Dedifferentiated amniotic fluid mesenchymal stem cell (primary cell): ENCODE measurements around the gene RNF175.

Experiments used
- DNase-seq: peaks from one replicate; pipeline ENCODE4 v3.0.0-alpha.2; 2016; ENCODE audit errors: extremely low spot score

RNF175 gene

DNA sequence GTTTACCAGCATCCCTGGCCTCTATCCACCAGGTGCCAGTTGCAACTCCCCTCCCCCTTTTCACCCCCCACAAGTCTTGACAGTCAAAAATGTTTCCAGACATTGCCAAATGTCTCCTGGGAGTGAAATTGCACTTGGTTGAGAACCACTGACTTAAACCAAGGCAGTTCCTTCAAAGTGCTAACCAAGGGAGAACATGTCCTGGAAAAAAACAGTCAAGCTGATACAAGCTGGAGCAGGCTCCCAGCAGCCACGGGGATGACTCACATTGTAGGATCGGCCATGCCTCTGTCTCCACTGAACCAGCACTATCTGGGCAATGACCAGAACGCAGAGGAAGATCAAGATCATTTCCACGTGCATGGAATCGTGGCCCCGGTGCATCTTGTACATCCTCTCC, 11.4 kb downstream of the RNF175 start:
- peak; percentile 71 for DNase-seq

DNA sequence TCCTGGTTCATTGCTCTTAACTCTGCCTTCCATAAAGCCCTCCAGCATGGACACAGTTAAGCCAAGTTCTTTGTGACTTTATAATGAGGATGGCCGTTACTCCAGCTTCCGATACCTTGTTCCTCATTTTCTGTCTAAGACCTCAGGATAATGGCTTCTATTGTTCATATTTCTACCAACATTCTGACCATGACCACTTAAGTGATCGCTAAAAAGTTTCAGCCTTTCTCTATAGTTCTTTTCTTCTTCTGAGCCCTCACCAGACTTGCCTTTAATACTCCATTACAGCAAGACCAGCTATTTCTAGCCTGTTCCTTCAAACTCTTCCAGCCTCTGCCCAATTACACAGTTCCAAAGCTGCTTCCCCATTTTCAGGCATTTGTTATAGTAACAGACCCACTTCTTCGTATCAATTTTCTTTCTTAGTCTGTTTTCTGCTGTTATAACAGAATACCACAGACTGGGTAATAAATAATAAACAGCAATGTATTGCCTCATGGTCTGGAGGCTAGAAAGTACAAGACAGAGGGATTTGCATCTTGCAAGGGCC, 12.3 kb downstream of the RNF175 start:
- DNase-seq = no peak

DNA sequence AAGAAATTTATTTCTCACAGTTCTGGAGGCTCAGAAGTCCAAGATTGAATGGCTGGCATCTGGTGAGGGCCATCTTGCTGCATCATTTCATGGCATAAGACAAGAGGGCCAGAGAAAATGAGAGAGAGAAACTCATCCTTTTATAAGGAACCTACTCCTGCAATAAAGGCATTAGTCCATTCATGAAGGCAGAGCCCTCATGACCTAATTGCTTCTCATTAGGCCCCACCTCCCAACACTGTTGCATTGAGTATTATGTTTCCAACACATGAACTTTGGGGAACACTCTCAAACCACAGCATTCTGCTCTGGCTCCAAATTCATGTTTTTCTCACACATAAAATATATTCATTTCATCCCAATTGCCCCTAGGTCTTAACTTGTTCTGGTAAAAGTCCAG, 14.2 kb downstream of the RNF175 start:
- DNase-seq = no peak

DNA sequence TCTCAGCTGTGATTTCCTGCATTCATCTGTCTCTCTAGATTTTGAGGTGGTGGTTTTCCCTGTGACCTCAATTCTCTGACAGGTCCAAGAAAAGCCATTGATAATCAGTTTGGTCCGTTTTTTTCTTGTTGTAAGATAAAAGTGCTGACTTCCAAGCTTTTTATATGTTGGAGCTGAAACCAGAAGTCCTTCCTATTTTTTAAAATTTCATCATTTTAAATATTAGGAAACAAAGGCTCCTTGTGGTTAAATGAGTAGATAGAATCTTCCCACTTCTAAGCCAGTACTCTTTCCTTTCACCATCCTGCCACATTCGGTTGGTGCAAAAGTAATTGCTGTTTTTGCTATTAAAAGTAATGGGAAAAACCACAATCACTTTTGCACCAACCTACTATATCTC, 18.3 kb downstream of the RNF175 start:
- no peak for DNase-seq

DNA sequence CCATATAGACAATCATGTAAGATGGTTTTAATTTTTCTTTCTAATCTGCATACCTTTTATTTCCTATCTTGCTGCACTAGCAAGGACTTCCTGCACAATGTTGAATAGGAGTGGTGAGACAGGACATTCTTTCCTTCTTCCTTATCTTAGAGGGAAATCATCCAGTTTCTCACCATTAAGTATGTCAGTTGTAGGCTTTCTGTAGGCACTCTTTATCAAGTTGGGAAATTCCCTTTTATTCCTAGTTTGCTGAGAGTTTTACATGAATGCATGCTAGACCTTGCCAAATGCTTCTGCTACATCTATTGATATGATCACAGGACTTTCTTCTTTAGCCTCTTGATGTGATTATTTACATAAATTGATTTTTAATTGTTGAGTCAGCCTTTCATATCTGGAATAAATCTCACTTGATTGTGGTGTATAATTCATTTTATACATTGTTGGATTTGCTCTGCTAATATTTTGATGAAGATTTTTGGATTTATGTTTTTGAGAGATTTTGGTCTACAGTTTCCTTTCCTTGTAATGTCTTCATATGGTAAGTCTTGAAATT, 23.8 kb downstream of the RNF175 start:
- no peak for DNase-seq

DNA sequence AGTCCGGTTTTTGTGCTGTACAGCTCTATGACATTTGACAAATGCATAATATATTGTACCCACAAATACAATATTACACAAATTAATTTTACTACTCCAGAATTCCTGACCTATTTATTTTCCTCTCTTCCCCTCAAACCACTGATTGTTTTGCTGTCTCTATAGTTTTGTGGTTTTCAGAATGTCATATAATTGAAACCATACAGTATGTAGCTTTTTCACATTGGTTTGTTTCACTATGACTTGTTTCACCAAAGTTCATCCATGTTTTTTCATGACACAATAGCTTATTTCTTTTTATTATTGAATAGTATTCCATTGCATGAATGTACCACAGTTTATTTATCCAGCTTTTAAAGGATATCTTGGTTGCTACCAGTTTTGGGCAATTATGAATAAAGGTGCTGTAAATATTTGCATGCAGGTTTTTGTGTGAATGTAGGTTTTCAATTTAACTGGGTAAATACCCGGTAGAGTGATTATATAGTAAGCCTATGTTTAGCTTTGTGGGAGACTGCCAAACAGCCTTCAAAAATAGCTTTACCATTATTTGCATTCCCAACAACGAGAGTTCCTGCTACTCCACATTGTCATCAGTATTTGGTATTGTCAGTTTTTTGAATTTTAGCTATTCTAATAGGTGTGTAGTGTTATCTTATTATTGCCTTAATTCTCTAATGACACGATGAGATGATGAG, 25.9 kb downstream of the RNF175 start:
- no peak for DNase-seq

DNA sequence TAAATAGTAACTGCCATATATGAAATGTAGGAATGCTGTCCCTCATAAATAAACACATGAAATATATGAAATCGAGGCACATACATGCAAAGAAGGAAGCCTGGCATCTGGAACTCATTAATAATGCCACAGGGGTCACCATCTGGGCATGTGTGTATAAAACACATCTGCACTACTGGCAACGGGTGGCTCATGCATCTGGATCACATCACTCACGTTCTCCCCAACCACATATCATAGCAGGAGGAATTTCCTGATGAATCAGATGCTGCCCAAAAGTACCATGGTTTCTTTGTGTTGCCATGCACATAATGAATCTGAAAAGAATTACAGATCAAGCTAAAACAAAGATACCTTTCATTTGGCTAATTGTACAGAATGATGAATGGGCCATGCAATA, 28.6 kb downstream of the RNF175 start:
- DNase-seq = peak; percentile 90

DNA sequence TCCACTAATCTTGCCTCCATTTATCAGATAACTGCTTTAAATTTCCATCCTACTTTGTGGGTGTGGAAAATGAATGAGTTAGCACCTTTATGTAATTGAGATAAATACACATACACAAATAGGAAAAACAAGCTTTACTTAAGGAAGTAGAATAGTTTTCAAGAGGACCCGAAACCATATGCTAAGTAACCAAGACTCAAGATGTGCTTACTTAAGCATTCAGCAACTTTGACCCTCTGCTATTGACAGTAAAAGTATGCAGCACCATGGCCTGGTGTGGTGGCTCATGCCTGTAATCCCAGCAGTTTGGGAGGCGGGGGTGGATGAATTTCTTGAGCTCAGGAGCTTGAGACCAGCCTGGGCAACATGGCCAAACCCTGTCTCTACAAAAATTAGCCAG, 29.9 kb downstream of the RNF175 start:
- no peak for DNase-seq

DNA sequence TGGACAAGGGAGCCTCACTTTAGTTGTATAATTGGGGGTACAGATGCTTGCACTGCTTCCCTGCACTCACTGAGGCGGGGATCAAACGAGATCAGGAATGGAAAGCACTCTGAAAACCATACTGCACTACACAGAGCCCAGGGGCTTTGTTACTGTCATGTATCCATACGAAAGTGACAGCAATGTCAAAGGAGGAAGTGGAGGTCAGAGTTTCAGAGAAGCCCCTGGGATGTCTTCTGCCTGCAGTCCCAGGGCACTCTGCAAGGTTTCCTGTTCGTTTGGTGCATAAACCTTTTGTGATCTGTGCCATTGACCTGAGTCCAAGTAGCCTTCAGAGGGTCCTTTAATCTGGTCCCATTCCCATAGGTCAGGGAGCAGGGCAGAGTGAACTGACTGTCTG, 31.2 kb downstream of the RNF175 start:
- DNase-seq = no peak

DNA sequence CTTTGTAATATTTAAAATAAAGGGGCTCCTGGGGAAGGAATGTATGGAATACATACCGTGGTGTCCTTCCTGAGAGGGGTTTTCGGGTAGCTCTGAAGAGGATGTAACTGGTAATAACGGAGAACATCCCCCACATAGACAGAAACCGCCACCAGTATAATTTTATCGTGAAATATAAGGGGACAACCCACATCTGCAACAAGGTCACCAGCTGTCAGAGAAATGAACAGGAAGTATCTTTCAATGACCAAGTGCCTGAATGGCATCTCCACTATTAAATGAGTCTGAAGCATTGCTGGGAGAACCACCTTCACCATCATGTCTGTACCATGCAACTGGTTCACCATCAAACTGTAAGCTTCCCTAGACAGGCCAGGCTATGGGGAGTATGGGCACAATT, 31.7 kb downstream of the RNF175 start:
- no peak for DNase-seq

DNA sequence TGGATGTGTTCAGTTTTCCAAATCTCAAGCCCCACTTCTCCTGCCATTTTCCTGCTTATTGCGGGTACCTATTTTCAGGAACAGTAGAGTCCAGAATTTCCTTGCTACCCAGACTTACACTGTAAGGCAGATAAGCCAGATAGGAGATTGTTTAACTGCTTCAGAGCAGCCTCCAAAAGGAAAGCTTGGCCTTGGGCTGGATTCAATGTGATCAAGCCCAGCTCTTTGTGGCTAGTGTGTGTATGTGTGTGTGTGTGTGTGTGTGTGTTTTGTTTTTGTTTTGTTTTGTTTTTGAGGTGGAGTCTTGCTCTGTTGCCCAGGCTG, 34.0 kb downstream of the RNF175 start:
- DNase-seq = no peak

DNA sequence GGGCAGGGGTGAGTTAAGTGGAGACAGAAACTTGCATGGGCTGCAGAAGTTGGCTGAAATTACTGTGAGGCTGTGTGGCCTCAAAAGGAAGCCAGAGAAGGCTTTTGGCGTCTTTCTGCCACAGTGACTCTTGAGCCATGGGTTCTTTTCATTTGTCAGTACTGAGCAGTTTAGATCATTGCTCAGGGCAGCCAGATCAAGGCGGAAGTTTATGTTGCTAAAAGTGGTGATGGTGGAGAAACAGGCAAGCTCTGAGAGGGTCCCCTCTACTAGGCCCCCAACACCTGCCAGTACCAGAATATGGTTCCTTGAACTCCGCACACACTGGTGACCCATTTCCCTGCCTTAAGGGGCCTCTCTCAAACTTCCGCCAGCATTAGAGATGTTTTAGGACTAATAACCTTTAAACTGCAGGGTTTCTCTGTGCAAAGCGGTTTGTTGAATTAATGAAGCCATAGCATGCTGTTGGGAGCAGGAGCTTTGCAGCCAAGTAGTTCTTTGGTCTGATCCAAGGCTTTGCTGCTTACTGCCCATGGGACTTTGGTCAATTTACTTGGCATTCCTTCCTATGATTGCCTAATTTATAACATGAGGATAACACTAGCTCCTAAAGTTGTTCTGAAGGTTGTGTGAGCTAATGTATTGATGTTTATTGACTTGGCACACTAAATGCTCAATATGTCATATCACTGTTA, 34.5 kb downstream of the RNF175 start:
- no peak for DNase-seq

DNA sequence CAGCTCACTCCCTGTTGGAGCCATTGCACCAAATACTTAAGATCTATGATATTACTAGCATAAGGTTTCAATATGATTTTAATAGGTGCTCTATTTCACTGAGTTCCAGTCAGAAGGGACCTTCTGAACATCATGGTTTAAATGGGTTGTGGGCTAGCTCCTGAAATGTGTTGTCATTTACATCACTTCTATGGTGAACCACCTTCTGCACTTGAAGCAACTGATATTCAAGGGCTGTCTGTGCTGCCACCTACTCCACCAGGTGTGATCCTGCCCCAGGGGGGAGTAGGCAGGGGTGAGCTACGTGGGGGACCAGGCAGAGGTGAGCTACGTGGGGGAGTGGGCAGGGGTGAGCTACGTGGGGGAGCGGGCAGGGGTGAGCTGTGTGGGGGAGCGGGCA, 35.2 kb downstream of the RNF175 start:
- no peak for DNase-seq

DNA sequence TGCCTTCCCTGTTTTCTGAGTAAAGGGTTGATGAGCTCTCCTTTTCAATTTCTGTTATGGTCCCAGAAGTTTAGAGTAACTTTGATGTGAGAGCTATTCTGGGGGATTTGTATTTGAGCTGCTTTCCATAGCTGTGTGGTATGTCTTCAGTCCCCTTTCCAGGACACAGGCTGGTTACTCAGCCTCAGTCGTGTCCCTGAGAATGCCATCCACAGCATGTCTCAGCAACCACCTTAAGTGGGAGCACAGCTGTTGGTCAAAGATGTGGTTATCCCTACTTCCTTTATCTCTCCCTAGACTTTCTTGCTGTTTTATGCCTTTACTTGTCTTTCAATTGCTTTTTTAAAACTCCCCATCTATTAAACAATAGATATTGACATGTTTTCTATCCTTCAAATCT, 37.8 kb downstream of the RNF175 start:
- DNase-seq = no peak

DNA sequence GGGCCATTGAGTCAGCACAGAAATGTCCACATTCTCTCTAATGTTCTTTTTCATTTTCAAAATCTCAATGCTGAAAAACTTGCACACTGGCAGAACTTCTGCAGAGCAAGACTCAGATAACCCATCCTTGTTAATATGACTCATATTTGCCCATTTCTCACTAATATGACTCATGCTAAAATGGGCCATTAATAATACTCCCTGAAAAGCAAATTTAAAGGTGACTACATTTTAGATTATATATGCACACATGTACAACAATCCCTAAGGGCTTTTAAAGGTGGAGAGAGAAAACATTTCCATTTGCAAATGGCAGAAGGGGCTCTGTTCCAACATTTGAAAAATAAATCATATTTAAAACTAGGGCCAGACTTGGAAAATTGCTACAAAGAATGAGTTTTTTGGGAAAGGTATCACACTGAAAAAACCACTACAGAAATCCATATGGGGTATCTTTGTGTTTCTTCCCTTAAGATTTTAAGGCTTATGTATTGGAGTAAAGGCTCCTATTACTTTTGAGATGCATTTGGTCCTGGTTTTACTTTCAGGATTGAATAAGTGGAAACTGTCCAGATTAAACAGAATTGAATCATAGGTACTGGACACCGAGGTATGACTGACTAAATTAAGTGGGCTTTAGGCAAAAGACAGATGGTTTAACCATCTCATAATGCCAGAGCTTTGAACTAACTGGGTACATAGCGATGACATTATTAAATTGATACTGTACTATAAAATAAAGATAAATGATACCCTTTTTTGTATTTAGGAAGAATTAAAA, 45.8 kb downstream of the RNF175 start:
- DNase-seq = no peak

DNA sequence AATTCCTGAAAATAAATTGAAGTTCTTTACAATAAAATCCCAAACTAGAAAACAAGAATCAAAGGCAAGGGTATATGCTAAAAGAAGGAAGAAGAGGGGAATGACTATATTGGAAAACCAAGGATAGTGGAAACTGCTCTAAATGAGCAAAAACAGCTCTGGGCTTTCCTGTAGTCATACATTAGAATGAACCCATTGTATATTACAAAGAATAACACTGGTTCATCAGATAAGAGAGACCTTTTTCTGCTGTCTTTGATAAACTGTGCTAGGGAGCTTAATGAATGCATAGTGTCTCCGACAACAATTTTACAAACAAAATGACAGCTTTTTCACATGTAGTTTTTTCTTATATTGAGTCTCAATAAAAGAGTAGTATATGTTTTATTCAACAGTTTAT, 49.1 kb downstream of the RNF175 start:
- no peak for DNase-seq

DNA sequence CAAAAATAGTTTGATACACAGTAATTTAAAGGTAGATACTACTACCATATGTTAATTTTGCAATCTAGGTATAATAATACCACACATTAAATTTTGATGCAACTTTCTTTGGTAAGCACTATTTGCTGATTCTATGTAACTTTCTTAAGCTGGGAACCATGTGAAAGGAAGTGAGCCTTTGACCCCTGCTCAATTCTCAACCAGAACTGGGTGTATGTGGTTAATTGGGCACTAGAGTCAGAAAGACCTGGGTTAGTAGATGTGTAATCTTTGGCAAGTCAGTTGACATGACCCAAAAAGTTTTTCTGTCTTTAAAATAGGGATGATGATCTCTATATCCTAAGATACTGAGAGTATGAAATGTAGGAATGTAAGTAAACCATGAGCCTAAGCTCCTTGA, 53.3 kb downstream of the RNF175 start:
- no peak for DNase-seq

DNA sequence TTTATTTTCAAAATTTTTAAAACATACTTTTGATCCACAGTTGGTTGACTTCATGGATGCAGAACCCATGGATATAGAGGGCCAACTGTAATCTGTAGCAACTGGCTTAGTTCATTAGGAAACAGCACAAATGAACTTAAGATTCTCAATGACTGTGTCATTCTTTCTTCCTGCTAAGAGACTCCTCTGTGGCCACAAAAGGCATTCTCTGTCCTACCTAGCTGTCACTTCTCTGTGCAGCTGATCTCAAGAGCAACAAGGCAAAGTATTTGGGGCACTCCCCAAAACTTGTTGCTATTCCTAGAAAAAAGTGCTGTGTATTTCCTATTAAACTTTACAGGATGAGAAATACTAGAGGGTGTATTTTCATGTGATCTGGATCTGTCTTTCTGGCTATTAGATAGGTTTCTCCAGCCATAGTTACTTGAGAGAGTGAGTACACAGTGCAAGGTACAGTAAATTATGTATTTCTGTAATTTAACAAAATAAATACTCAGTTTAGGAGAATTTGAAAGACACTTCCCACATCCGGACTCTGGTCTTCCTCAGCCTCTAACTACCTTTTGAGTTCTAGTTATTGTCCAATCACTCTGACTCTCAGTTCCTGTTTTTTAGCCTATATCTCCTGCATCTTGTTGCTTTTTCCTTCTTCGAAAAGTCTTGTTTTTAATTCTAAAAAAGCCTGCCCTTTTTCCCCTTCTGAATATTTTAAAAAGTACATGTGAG, 53.9 kb downstream of the RNF175 start:
- no peak for DNase-seq

DNA sequence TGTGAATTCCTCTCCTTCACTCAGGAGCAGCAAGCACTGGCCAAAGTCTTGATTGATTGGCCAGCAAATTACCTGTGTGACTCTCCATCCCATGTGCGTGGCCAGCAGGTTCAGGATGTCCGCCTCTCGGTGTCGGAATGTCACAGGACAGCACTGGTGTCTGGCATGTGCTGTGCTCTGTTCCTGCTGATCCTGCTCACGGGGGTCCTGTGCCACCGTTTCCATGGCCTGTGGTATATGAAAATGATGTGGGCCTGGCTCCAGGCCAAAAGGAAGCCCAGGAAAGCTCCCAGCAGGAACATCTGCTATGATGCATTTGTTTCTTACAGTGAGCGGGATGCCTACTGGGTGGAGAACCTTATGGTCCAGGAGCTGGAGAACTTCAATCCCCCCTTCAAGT, 55.3 kb downstream of the RNF175 start:
- DNase-seq = no peak

DNA sequence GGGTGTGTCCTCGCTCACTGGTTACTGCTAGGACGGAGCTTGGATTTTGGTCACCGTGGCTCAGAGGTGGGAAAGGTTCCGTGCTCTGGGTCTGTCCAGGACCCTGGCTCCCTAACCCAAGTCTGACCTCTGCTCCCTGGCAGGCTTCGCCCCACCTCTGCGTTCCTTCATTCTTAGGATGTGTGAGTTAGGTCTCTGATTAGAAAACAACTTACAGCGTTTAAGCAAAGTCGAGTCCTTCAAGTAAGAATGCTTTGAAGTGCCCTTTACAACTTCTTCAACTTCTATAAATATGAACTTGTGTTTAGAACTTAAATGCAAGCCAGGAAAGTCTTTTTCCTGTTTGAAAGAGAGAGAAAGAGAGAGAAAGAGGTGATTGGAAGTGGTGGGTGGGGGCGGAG, 74.9 kb downstream of the RNF175 start:
- DNase-seq = no peak

DNA sequence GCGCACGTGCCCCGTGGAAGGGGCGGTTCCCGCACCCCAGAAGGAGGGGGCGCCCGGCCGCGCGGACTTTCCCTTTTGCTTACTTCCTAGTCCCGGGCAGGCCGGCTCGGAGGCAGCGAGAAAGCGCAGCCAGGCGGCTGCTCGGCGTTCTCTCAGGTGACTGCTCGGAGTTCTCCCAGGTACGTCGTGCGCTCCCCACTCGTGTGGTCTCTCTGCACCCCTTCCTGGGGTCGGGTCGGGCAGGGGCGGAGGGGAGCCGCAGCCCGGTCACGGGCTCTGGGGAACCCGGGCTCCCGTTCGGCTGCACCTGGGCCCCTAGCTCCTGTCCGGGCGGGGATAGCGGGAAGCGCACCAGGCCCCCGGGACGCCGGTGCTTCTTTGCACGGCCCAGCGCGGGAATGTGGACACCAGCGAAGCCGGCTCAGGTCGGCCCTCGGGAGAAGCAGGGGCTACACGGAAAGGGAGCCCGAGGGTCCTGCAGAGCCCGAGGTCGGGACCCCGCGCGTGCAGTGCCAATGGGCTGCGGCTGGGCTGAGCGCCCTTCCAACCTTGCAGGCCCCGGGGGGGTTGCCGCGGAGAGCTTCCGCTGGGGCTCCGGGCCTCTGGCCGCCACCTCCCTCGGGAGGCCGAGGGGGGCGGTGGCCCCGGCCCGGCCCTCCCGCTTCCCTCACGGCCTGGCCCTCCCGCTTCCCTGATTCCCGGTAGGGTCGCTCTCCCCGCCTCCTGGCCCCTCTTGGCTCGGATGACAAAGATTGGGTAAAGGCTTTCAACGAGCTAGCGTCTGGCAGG, 75.4 kb downstream of the RNF175 start, which contains the start of gene TLR2:
Gene TLR2, plus strand, starts transcription at position 99 of the 789 bp plus-strand sequence. CDS start 18,628 bp downstream, outside the sequence.
- no peak for DNase-seq
